Measurements from ENCODE around the gene ARHGAP10.
"Not testable (repeated sequence)": the region's sequence is repeated elsewhere in the genome, so short reads cannot be mapped to it uniquely, and the experiment has no call there.

Gene ARHGAP10

DNA sequence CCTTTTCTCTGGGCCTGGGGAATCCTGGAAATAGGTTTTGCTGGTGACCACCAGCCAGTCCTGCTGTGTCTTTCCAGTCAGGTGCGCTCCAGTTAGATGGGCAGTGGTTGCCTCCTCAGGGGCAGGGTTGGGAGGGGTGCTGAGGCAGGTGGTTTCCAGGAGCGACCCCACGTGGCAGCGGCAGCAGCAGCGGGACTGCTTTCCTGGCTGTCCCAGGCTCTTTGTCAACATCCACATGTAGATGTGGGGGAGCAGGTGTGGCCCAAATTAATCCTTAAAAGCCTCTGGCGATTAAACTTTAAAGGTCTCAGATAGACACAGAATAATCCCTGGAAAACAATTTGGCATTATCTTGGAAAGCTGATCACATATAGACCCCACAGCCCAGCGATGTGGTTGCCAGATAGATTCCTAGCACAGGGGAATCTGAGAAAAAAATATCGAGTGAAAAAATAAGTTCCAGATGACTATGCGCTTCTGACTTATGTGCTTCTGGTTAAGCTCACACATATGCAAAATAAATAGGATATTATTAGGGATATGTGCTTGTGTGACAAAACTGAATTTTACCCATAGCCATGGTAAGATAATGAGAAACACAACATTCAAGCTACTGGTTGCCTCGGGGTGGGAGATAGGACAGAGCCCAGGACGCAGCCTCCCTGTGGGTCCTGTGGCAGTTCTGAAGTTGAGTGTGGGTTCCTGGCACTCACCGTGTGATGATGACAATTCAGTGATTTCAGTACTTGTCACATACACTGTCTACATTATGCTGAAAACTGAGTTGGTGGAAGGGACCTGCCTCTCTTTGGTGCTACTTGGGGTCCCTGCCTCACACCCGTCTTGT, 336.4 kb downstream of the ARHGAP10 start:
- no peak for DNase-seq (ENCODE audit: low spot score)

DNA sequence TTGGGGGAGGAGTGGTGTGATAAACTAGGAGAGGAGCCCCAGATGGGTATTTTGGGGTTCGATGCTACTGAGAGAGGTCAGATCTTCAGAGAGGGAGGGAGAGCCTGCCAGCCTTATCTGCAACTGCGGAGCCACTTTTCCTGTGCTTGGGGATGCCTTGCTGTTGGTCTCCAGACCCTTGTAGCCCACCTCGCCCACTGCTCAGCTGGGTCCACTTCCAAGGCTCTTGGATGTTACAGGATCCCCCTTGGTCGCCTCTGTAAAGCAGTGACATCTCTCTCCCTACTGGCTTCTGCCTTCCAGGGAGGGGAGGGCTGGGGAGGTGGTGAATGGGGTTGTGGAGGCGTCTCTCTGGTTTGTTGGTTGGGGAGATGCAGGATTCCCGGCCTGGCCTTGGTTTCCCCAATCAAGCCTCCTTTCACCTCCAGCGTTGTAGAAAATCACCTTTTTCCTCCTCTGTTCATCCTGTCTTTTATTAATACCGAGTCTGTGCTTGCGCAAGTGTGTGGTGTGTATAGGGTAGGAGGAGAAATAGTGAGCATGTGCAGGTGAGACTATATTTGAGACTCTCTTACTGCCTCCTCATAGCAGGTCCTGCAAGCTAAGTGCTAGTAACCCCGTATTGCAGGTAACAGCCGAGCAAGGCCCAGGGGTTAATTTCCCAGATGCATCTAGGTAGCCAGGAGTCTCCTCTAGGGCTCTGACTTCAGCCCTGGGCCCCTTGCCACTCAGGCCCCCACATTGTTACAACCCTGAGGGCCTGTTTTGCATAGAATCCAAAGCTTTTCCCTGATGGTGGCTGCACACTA, 337.4 kb downstream of the ARHGAP10 start:
- no peak for DNase-seq (ENCODE audit: low spot score)

DNA sequence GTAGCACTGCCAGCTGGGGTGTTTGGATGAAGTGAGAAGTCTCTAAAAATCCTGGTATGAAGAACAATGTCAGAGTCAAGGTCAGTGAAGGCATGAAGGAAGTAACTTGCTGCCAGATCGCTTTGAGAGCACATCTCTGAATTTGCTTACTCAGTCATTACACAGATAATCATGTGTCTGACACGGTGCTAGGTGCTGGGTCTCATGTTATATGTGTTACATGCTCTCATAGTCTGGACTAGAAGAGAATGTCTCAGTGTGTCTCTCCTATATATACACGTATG, 337.9 kb downstream of the ARHGAP10 start:
- DNase-seq (ENCODE audit: low spot score) = no peak

DNA sequence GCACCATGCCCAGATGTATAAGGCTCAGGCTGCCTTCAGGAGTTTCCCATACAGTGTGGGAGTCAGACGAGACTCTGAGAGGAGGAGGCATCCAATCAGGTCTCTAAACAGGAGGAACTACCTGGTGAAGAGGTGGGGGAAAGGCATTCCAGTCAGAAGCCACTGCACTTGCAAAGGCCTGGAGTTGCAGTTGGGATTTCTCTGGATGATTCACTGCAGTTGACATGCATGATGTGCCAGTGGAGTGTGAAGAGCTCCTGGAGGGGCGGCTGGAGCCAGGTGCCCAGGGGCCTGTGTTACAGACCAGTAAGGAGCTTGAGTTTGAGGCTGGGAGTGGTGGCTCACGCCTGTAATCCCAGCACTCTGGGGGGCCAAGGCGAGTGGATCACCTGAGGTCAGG, 339.1 kb downstream of the ARHGAP10 start:
- no peak for DNase-seq (ENCODE audit: low spot score)

DNA sequence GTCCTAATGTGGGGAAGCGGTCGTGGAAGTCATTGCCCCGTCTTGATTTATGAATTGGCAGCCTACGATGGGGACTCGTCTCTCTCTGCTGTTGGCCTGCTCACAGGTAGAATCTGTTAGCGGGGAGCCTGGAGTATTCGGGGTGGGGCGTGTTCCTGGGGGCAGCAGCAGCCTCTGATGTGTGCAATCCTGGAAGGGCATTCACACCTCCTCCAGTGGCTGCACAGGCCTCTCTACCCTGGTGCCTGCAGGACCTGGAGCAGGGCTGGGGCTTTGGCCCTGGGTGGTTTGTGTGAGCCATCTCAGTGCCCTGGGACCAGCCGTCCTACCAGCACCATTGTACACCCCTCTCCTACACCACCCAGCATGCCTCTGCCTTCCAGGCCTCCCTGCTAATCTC, 340.9 kb downstream of the ARHGAP10 start:
- no peak for DNase-seq (ENCODE audit: low spot score)

DNA sequence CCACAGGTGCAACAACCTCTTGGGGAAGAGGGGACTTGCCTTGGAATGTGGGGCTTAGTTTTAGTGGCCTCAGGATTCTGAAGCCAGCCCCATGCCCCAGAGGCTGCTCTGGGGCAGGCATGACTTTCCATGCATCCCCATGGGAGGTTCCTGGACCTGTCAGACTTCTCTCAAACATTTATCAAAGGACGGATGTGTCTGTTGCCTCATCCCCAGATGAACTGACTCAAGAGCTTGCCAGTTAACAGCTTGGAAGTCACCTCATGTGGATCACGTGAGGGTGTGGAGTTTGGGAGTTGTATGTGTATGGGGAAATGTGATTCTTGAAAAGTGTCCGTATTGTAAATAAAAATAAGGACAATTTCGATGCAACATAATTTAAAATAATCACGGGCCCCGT, 341.5 kb downstream of the ARHGAP10 start:
- DNase-seq (ENCODE audit: low spot score) = no peak

DNA sequence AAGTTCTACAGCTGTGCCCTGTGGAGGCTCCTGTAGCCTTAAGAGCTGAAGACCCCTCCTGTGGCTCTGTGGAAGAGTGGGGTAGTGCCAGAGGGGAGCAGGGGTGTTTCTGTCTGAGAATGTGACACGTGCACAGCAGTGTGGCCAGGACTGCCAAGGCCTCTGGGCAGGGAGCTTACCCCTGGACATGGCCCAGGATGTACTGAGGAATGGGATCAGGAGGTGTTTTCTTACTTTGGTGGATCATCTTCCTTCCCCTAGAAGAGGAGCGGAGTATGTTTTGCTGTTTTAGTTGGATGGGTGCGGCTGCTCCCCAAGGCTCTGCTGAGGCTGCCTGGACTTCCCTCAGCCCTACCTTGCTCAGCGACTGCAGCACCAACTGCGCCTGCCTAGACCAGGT, 342.6 kb downstream of the ARHGAP10 start:
- no peak for DNase-seq (ENCODE audit: low spot score)

DNA sequence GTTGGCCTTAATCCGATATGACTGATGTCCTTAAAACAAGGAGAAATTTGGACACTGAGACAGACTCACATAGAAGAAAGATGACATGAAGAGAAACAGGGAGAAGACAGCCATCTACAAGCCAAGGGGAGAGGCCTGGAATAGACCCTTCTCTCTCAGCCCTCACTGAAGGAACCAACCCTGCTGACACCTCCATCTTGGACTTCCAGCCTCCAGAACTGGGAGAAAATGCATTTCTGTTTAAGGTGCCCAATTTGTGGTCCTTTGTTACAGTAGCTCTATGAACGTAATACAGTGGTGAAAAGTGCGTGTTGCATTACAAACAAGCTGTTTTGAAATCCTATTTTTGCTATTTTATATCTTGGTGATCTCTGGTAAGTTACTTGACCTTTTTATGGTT, 343.6 kb downstream of the ARHGAP10 start:
- no peak for DNase-seq (ENCODE audit: low spot score)

DNA sequence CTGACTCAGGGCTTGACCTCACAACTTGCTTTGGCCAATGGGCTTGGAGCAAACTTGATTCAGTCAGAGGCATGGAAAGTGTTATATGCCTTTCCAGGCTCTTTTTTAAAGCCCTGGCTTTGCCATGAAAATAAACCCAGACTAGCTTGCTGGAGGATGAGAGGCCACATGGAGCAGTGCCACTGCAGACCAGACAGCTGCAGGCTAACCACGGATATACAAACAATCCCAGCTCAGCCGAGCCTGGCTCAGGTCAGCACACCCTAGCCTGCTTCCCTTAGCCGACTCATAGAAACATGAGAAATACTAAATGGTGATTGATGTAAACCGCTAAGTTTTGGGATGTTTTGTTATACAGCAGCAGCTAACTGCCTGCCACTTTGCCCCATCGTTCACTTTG, 345.1 kb downstream of the ARHGAP10 start:
- DNase-seq (ENCODE audit: low spot score) = no peak

DNA sequence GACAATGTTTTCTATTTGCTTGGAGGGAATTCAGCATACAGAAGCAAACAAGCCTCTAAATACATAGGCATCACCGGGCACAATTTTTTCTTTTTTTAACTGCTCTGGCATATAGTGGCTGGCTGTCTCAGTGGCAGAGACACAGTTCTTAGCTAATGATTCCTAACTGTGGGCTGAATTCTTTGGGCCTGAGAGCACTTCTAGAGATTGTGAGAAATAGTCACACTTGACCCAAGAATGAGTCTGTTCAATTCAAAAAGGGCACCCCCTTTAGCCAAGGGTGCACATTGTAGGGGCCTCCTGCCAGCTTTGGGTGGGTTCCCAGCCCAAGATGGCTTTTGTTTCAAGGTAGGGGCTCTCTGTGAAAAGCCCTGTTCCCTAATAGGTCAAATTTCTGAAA, 345.7 kb downstream of the ARHGAP10 start:
- DNase-seq (ENCODE audit: low spot score) = no peak

DNA sequence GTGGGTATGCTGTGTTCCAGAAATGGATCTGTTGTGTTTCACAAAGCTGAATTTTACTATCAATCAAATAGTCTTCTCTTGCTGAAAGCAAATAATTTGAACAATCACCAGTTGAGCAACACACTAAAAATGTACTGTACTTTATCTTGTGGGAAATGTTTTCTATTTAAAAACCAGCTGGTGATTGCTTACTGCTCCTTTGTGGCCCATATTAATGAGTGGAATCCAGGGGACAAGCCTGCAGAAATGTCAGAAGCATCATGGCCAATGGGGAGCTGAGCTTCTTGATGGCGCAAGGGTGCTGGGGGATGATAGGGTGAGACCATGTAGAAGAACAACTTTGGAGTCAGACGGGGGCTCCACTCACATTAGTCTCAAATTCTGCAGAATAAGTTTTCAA, 346.2 kb downstream of the ARHGAP10 start:
- no peak for DNase-seq (ENCODE audit: low spot score)

DNA sequence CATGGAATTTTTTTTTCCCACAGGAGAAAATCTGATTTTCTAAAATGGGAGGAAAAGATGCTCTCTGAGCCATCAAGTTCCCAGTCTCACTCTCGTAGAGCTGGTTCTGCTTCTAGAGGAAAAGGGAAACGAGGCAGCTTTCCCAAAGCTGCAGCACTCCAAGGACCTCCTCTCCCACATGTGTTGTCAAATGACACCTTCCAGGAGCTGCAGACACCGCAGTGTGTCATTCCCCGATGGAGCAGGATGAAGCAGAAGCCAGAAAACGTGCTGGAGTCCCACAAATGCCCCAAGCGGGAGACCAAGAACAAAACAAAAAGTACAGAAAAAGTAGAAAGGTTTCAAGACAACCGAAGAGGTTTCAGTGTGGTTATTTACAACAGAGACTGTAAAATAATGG, 348.1 kb downstream of the ARHGAP10 start:
- DNase-seq (ENCODE audit: low spot score) = no peak

DNA sequence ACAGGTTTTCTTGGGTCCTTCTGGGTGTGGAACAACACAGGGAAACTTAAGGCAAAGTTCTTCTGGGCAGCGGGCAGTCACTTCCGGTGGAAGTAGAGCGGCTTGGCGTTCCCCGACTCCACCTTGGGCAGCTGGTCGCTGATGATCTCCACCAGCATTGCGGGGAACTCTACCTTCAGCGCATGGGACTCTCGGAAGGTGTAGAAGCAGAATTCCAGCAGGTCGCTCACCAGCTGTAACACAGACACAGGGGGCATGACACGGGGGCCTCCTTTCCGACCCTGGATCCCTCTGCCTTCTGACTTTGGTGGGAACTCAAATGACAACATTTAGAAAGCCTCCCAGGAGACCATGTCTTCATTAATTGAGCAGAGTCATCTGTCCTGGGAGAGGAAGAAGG, 349.4 kb downstream of the ARHGAP10 start:
- no peak for DNase-seq (ENCODE audit: low spot score)

DNA sequence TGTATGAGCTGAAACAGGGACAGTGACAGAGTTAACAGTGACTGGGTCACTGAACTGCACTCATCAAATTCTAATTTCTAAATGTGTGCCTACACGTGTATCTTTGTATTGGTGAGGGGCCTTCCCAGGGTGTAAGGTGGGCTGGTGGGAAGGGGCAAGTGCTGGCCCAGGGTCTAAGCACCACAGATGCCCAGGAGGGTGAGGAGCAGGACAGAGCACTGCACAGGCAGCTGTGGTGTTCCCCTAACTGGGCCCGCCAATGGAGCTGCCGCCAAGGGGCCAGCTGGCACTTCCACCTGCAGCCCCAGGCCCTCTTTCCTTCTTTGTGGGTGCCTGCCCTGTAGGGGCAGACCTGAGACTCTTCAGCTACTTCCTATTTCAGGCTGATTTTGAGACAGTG, 349.9 kb downstream of the ARHGAP10 start:
- no peak for DNase-seq (ENCODE audit: low spot score)

DNA sequence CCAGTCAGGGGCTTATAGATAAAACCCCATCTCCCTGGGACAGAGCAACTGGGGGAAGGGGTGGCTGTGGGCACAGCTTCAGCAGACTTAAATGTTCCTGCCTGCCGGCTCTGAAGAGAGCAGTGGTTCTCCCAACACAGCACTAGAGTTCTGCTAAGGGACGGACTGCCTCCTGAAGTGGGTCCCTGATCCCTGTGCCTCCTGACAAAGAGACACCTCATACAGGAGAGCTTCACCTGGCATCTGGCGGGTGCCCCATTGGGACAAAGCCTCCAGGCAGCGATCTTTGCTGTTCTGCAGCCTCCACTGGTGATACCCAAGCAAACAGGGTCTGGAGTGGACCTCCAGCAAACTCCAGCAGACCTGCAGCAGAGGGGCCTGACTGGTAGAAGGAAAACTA, 351.2 kb downstream of the ARHGAP10 start:
- not testable (repeated sequence) for DNase-seq (ENCODE audit: low spot score)

DNA sequence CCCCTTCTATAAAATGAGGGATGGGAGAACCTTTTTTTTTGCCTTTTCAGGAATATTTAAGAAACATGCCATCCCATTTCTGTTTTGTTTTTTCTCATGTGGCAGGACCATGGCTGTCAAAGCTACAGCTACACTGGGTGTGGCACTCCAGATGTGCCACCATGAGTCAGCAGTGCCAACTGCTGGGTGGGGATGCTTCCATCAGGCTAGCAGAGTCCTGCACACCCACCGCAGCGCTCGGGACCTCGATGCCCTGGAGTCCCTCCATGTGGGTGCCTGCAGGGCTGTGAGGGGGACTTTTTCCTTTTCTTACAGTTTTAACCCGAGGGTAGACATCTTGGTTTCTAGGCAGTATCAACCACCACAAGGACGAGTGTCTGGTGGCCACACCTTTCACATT, 357.7 kb downstream of the ARHGAP10 start:
- DNase-seq (ENCODE audit: low spot score) = no peak

DNA sequence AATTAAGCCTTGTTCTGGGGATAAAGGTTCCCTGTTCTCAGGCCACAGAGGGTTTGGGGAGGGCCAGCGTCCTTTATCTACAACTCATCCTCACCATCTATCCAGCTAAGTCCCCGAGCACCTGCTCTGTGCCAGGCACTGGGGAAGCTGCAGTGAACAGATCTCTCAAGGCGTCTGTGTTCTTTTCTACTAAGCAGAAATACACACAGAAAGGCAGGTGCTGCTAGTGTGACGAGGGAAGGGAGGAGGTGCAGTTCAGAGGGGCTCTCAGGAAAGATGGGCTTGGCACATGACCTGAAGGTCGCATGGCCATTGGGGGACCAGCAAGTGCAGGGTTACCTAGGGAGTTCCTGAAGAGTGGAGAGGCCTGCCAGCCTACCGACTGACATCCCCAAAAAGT, 358.1 kb downstream of the ARHGAP10 start:
- no peak for DNase-seq (ENCODE audit: low spot score)

DNA sequence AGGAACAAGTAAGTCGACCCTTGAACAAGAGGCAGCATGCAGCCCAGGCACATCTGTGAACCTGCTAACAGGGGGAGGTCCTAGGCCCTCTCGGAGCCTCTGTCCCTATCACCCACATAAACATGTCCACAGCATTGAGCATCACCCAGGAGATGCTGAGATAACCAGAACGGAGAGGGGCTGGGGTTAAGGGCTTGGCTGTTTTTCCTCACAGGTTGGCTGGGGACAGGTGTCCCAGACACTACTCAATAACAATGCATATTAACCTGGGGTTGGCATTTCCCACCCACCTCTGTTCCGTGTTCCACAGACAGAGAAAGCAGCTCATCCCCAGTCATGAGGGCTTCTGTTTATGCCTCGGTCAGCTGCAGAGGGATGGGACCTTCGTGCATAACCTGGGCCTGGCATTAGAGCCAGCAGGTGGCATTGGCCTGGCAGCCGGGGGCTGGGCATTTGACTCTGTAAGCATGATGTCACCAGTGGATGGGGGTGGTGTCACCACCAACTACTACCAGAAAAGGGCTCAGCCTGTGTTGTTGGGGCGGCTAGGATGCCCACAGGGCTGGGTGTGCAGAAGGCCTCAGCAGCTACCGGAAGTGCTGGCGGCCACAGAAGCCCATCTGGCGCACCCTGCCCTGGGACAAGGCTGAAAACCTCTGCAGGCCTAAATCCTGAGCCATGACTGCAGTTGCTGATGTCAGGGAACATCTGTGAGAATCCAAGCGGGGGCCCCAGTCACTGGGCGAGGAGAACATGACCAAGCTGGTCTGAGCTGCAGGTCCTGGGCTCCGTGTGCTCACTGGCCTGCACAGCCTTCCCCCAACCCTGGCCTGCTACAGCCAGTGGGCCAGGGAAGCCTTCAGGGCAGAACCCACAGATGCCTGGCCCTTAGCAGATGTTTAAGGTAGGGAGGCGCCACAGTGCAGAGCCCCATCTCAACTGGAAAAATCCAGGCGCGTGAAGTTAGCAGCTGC, 358.9 kb downstream of the ARHGAP10 start:
- no peak for DNase-seq (ENCODE audit: low spot score)

DNA sequence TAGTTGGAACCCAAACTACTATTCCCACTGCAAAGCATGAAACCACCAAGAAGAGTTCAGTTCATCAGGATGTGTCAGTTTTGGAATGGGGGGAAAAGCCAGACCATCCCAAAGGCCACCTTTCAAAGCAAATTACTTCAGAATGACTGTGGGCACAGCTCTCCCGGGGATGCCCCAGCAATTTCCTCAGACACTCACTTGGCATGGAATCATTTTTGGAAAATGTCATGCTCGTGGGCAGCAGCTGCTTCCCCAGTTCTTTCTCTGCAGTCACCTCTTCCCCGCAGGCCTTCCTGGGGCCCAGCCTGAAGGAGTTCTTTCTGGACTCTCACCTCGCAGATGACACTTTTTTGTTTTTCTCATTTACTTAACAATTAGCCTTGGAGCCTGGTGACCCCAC, 360.0 kb downstream of the ARHGAP10 start:
- no peak for DNase-seq (ENCODE audit: low spot score)

DNA sequence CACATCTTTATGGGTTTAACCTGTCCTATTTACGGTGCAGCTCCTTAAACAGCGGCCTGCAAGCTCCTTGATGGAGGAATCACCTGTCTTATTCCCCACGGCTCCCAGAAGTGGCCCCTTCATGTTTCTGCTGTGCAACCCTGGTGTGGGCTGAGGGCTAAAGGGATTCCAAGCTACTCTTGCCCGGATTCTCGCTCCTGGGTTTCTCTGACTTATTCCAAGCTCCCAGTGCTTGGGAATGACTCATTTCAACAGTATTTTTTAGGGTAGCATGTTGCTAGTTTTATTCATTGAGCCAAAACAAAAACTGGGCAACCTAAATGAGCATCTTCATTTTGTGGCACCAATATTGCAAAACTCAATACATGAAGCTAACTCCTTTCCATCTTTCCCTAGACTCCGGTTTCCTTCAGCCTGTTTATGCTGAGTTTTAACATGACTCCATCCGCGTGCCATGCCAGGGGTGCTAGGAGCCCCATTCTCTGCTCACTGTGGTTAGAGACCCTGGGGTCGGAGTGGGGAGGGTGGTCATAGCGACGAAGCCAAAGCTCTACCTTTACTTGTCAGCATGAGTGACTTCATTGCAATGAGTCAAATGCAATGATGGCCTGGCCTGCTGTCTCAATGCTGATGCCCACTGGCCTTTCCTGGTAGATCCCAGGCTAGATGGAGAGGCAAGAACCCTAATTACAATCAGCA, 360.6 kb downstream of the ARHGAP10 start:
- no peak for DNase-seq (ENCODE audit: low spot score)

DNA sequence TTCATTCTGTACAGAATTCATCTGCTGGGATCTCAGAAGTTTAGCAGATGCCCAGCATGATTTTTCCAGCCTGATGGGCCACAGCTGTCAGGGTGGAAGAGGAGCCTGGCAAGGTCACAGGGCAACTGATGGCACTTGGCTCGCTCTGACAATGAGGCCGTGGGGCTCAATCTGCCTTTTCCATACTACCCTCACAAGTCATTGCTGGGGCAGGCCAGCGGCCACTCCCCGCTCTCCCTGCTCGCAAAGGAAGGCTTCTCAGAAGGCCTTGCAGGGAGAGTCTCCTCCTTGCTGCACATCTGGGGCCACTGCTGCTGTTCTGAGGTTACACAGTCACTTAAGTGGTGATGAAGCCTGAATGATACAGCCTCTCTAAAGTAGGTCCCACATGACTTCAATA, 361.2 kb downstream of the ARHGAP10 start:
- DNase-seq (ENCODE audit: low spot score) = no peak

DNA sequence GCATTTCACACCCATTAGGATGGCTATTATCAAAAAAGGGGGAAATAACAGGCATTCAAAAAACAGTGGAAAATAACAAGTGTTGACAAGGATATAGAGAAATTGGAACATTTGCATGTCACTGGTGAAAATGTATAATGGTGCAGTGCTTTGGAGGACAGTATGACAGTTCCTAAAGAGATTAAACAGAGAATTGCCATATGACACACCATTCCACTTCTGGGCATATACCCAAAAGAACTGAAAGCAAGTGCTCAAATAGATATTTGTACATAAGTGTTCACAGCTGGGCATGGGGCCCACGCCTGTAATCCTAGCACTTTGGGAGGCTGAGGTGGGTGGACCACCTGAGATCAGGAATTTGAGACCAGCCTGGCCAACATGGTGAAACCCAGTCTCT, 362.3 kb downstream of the ARHGAP10 start:
- DNase-seq (ENCODE audit: low spot score) = no peak
